H1 (cell line): ENCODE measurements around the gene ALDOA.

Experiments
- ATF2 ChIP-seq: IDR thresholded peaks from 2 replicates; pipeline ENCODE4 v1.6.1; 2012; ENCODE audit warnings: low read length, inconsistent platforms
- ATF3 ChIP-seq: IDR thresholded peaks from 2 replicates; pipeline ENCODE4 v1.6.1; 2011; ENCODE audit warnings: low read depth, mild to moderate bottlenecking, low read length; ENCODE audit not compliant: insufficient read depth
- BACH1 ChIP-seq: IDR thresholded peaks from 2 replicates; pipeline ENCODE4 v1.6.1; 2012; ENCODE audit warnings: low read length, improper control_type of control experiment
- CHD1 ChIP-seq: IDR thresholded peaks from 2 replicates; pipeline ENCODE4 v1.6.1; 2012; ENCODE audit warnings: low read depth, low read length, improper control_type of control experiment
- CTCF ChIP-seq, 3 experiments: IDR thresholded peaks; 1 replicate in 2 of 3; 2 replicates in 1 of 3; pipeline versions ENCODE4 v1.5.1 to v1.6.1; 2011; ENCODE audit warnings: low read length in 3 of 3, mild to moderate bottlenecking in 3 of 3, inconsistent platforms in 2 of 3, low read depth in 1 of 3, moderate library complexity in 1 of 3; ENCODE audit not compliant: insufficient read depth in 1 of 3; ENCODE audit errors: control extremely low read depth in 1 of 3
- HDAC6 ChIP-seq: IDR thresholded peaks from one replicate; pipeline ENCODE4 v1.7.1; 2012; ENCODE audit warnings: low read depth, mild to moderate bottlenecking, inconsistent platforms, low read length, moderate library complexity
- KDM1A ChIP-seq: fragments of 200-600, 300-600 bp; sonication (generic); IDR thresholded peaks from 2 replicates; pipeline ENCODE4 v1.7.1; 2016; ENCODE audit warnings: mild to moderate bottlenecking, low read length, borderline replicate concordance
- MAFK ChIP-seq: IDR thresholded peaks from 2 replicates; pipeline ENCODE4 v1.6.1; 2012; ENCODE audit warnings: low read depth, mild to moderate bottlenecking, improper control_type of control experiment, low read length
- POLR2A ChIP-seq, 2 experiments: IDR thresholded peaks; 1 replicate in 1 of 2; 2 replicates in 1 of 2; pipeline ENCODE4 v1.6.1; 2011; ENCODE audit warnings: low read depth in 2 of 2, low read length in 2 of 2, mild to moderate bottlenecking in 2 of 2; ENCODE audit errors: control extremely low read depth in 1 of 2
- POLR2AphosphoS5 ChIP-seq: IDR thresholded peaks from 2 replicates; pipeline ENCODE4 v1.6.1; 2011; ENCODE audit warnings: low read depth, low read length
- SIRT6 ChIP-seq: IDR thresholded peaks from one replicate; pipeline ENCODE4 v1.7.1; 2012; ENCODE audit warnings: low read length, inconsistent platforms
- TAF7 ChIP-seq: optimal IDR thresholded peaks from 2 replicates; pipeline ENCODE3; 2011; ENCODE audit warnings: low read depth, mild to moderate bottlenecking, inconsistent platforms, low read length, moderate library complexity, borderline replicate concordance
- ZNF274 ChIP-seq: IDR thresholded peaks from 2 replicates; pipeline ENCODE4 v1.7.0; 2012; ENCODE audit warnings: low read length, borderline replicate concordance; ENCODE audit errors: extremely low read depth

- TF ChIP-seq POLR2AphosphoS5 (no peak), KDM1A (no peak), ZNF274 (no peak), ATF3 (no peak), CTCF (IDR thresholded peaks at IDR 0.05; ENCODE audit: control extremely low read depth in 1 of 3, insufficient read depth in 1 of 3, low read depth in 1 of 3, low read length in 3 of 3) (no peak), TAF7 (no peak), SIRT6 (no peak), POLR2A (IDR thresholded peaks at IDR 0.05; ENCODE audit: control extremely low read depth in 1 of 2, low read depth in 2 of 2, low read length in 2 of 2) (no peak), MAFK (no peak), CHD1 (no peak), HDAC6 (no peak), ATF2 (no peak), BACH1 (no peak)
Measured at GRCh38 chr16:30033270-30033669, 32.3 kb upstream of the ALDOA start.
